ENCODE data around the gene KLC4. TPM values are rescaled to one million over a fixed set of nuclear protein-coding genes. Genes with fewer than 3 reads are reported as not detected.

Gene KLC4
- total RNA-seq, 1 experiment from 2014 or later: 17.5 TPM

GRCh38 chr6:43012364-43012763 lies 47.1 kb upstream of the KLC4 start:
- no peak for TF ChIP-seq EZH2phosphoT487 (IDR thresholded peaks at IDR 0.05; ENCODE audit: borderline replicate concordance, low read length)
- no peak for TF ChIP-seq CTCF (conservative IDR thresholded peaks at IDR 0.05; ENCODE audit: low read depth, low read length)
- no peak for TF ChIP-seq EZH2 (IDR thresholded peaks at IDR 0.05; ENCODE audit: low read length, unreplicated experiment)
- POLR2A ChIA-PET (ENCODE audit: unreplicated experiment): no interaction called here
- ATAC-seq (no peak), DNase-seq (no peak)
- Histone ChIP-seq H3K9ac (ENCODE audit: low read length) (peak overlapping the region; percentile 86), H3F3A (ENCODE audit: low read length, unreplicated experiment) (no peaks in the 10 kb centered on the region), H3K4me2 (ENCODE audit: low read length) (peak overlapping the region; percentile 95), H3K79me2 (ENCODE audit: low read length) (peaks cover 52% of the 10 kb centered on the region), H3K27me3 (ENCODE audit: low read length) (no peaks in the 10 kb centered on the region), H3K27ac (ENCODE audit: low read length) (no peak overlapping the region), H3K4me1 (ENCODE audit: insufficient read depth, low read length) (peaks cover 23% of the 10 kb centered on the region), H3K9me3 (ENCODE audit: low read length) (no peaks in the 10 kb centered on the region), H3K4me3 (ENCODE audit: low read length) (peak overlapping the region; percentile 91), H4K20me1 (ENCODE audit: low read length) (no peaks in the 10 kb centered on the region), H2AFZ (ENCODE audit: low read length) (no peak overlapping the region), H3K36me3 (ENCODE audit: low read depth, low read length) (peaks cover 25% of the 10 kb centered on the region), H3K9me2 (replicated peaks; ENCODE audit: low read length) (no peaks in the 10 kb centered on the region)
- intact Hi-C loops (cut with micrococcal nuclease): no loop called here
- no TSS peak for BruUV-seq (replicated peaks)
- CTCF ChIA-PET: no interaction called here

- H3K4me1 ChIP-seq (ENCODE audit: insufficient read depth, low read length): peaks cover 23% of the 10 kb centered on the region
- no peak for DNase-seq
- H4K20me1 ChIP-seq (ENCODE audit: low read length): no peaks in the 10 kb centered on the region
- H3K36me3 ChIP-seq (ENCODE audit: low read depth, low read length): peaks cover 28% of the 10 kb centered on the region
- BruUV-seq (replicated peaks): no TSS peak
- intact Hi-C loops (cut with micrococcal nuclease): no loop called here
- POLR2A ChIA-PET (ENCODE audit: unreplicated experiment): interaction anchor here (0.6 kb wide), 1 partner anchor 84 kb away, joined by 14 read pairs; the partner anchor contains the start of gene CNPY3
- CTCF ChIA-PET: no interaction called here
- no peaks in the 10 kb centered on the region for H3K9me3 ChIP-seq (ENCODE audit: low read length)
- TF ChIP-seq EZH2 (IDR thresholded peaks at IDR 0.05; ENCODE audit: low read length, unreplicated experiment) (no peak), CTCF (conservative IDR thresholded peaks at IDR 0.05; ENCODE audit: low read depth, low read length) (no peak), EZH2phosphoT487 (IDR thresholded peaks at IDR 0.05; ENCODE audit: borderline replicate concordance, low read length) (no peak)
- peak; percentile 9 for ATAC-seq
- no peaks in the 10 kb centered on the region for H3F3A ChIP-seq (ENCODE audit: low read length, unreplicated experiment)
- H3K4me3 ChIP-seq (ENCODE audit: low read length): peak overlapping the region; percentile 91
- H3K27ac ChIP-seq (ENCODE audit: low read length): no peak overlapping the region
- no peaks in the 10 kb centered on the region for H3K27me3 ChIP-seq (ENCODE audit: low read length)
- peak overlapping the region; percentile 95 for H3K4me2 ChIP-seq (ENCODE audit: low read length)
- peaks cover 52% of the 10 kb centered on the region for H3K79me2 ChIP-seq (ENCODE audit: low read length)
- peak overlapping the region; percentile 88 for H2AFZ ChIP-seq (ENCODE audit: low read length)
- no peaks in the 10 kb centered on the region for H3K9me2 ChIP-seq (replicated peaks; ENCODE audit: low read length)
- peak overlapping the region; percentile 86 for H3K9ac ChIP-seq (ENCODE audit: low read length)
These were observed 46.2 kb upstream of the KLC4 start for GRCh38 chr6:43013097-43013842.

All from PC-3 (cell line).